ENCODE results near the gene TMCC2. TPM values are rescaled to one million over a fixed set of nuclear protein-coding genes. Genes with fewer than 3 reads are reported as not detected.

The TMCC2 gene
- total RNA-seq, 4 donors from 2014 or later = 0.80 to 1.2 (median 1.1) TPM; not detected in 1

DNA sequence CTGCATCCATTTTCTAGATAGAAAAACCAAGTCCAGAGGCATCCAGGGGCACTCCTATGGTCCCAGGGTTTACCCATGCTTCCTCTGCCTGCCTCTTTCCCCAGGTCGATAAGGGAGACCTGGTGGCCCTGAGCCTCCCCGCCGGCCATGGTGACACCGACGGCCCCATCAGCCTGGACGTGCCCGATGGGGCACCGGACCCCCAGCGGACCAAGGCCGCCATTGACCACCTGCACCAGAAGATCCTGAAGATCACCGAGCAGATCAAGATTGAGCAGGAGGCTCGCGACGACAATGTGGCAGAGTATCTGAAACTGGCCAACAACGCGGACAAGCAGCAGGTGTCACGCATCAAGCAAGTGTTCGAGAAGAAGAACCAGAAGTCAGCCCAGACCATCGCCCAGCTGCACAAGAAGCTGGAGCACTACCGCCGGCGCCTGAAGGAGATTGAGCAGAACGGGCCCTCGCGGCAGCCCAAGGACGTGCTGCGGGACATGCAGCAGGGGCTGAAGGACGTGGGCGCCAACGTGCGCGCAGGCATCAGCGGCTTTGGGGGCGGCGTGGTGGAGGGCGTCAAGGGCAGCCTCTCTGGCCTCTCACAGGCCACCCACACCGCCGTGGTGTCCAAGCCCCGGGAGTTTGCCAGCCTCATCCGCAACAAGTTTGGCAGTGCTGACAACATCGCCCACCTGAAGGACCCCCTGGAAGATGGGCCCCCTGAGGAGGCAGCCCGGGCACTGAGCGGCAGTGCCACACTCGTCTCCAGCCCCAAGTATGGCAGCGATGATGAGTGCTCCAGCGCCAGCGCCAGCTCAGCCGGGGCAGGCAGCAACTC is 41.3 kb downstream of the TMCC2 start:
- Histone ChIP-seq H3K9me3 (no peaks in the 10 kb centered on the region), H3K27me3 (no peaks in the 10 kb centered on the region), H3K4me3 (no peak overlapping the region), H3K36me3 (no peaks in the 10 kb centered on the region), H3K27ac (no peak overlapping the region), H3K4me1 (peaks cover 0 to 28% (median 8%) of the 10 kb centered on the region in 4 donors)
- in situ Hi-C loops (cut with MboI; ENCODE audit: low pct_ligation_motif_present in 1 of 4, low pct_unique_long_range_greater_than_20kb in 1 of 4, low sequenced_read_pairs in 3 of 4) (no loop called here), intact Hi-C loops (cut with DNase I; ENCODE audit: low total_unique reads) (no loop called here)
- TF ChIP-seq POLR2AphosphoS5 (IDR thresholded peaks at IDR 0.05) = no peak
- no peak for TF ChIP-seq POLR2A (IDR thresholded peaks at IDR 0.05)
- TF ChIP-seq, protein P1, sequence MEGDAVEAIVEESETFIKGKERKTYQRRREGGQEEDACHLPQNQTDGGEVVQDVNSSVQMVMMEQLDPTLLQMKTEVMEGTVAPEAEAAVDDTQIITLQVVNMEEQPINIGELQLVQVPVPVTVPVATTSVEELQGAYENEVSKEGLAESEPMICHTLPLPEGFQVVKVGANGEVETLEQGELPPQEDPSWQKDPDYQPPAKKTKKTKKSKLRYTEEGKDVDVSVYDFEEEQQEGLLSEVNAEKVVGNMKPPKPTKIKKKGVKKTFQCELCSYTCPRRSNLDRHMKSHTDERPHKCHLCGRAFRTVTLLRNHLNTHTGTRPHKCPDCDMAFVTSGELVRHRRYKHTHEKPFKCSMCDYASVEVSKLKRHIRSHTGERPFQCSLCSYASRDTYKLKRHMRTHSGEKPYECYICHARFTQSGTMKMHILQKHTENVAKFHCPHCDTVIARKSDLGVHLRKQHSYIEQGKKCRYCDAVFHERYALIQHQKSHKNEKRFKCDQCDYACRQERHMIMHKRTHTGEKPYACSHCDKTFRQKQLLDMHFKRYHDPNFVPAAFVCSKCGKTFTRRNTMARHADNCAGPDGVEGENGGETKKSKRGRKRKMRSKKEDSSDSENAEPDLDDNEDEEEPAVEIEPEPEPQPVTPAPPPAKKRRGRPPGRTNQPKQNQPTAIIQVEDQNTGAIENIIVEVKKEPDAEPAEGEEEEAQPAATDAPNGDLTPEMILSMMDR (IDR thresholded peaks at IDR 0.05) = no peak
- no peak for TF ChIP-seq EP300 (IDR thresholded peaks at IDR 0.05; ENCODE audit: low read depth)
- WGBS, 2 donors (ENCODE audit: low coverage in 1 of 2) = 96 to 100% methylated on average over 6 to 47 of the region's 48 CpGs
- no peak for DNase-seq

GRCh38 chr1:205269711-205270110 is 42.0 kb downstream of the TMCC2 start:
- Histone ChIP-seq H3K9me3 (no peaks in the 10 kb centered on the region), H3K36me3 (no peaks in the 10 kb centered on the region), H3K4me3 (no peak overlapping the region), H3K4me1 (peaks cover 0 to 34% (median 10%) of the 10 kb centered on the region in 4 donors), H3K27ac (no peak overlapping the region), H3K27me3 (no peaks in the 10 kb centered on the region)
- TF ChIP-seq POLR2A (IDR thresholded peaks at IDR 0.05) (no peak), EP300 (IDR thresholded peaks at IDR 0.05; ENCODE audit: low read depth) (no peak), POLR2AphosphoS5 (IDR thresholded peaks at IDR 0.05) (no peak)
- TF ChIP-seq, protein P1 (IDR thresholded peaks at IDR 0.05) = no peak
- WGBS, 2 donors (ENCODE audit: low coverage in 1 of 2) = 94% methylated on average over 8 of the region's 8 CpGs; no CpG with 5 or more reads in 1 of the 2 donors
- intact Hi-C loops (cut with DNase I; ENCODE audit: low total_unique reads) = no loop called here
- in situ Hi-C loops (cut with MboI; ENCODE audit: low pct_ligation_motif_present in 1 of 4, low pct_unique_long_range_greater_than_20kb in 1 of 4, low sequenced_read_pairs in 3 of 4) = loop anchor here in 2 of 4 donors (5.0 to 10.0 kb wide), 2 partner anchors 55 to 58 kb away; partner anchors contain the start of gene NUAK2 (in 1 of the 2)
- DNase-seq = no peak

GRCh38 chr1:205270271-205270670 is 42.5 kb downstream of the TMCC2 start:
- DNase-seq = no peak
- Histone ChIP-seq H3K4me3 (no peak overlapping the region), H3K4me1 (peaks cover 0 to 38% (median 15%) of the 10 kb centered on the region in 4 donors), H3K36me3 (no peaks in the 10 kb centered on the region), H3K27ac (no peak overlapping the region), H3K27me3 (no peaks in the 10 kb centered on the region), H3K9me3 (no peaks in the 10 kb centered on the region)
- in situ Hi-C loops (cut with MboI; ENCODE audit: low pct_ligation_motif_present in 1 of 4, low pct_unique_long_range_greater_than_20kb in 1 of 4, low sequenced_read_pairs in 3 of 4) (loop anchor here in 2 of 4 donors (5.0 to 10.0 kb wide), 2 partner anchors 55 to 57 kb away; partner anchors contain the start of gene NUAK2 (in 1 of the 2)), intact Hi-C loops (cut with DNase I; ENCODE audit: low total_unique reads) (no loop called here)
- TF ChIP-seq EP300 (IDR thresholded peaks at IDR 0.05; ENCODE audit: low read depth) (no peak), POLR2A (IDR thresholded peaks at IDR 0.05) (no peak)
- TF ChIP-seq, protein P1 (IDR thresholded peaks at IDR 0.05) = no peak
- WGBS, 2 donors (ENCODE audit: low coverage in 1 of 2) = 73 to 92% methylated on average over 6 to 7 of the region's 7 CpGs

- Histone ChIP-seq H3K4me1 (peaks cover 0 to 42% (median 18%) of the 10 kb centered on the region in 4 donors), H3K9me3 (no peaks in the 10 kb centered on the region), H3K27me3 (no peaks in the 10 kb centered on the region), H3K36me3 (no peaks in the 10 kb centered on the region), H3K4me3 (no peak overlapping the region), H3K27ac (no peak overlapping the region)
- DNase-seq = no peak
- intact Hi-C loops (cut with DNase I; ENCODE audit: low total_unique reads) (no loop called here), in situ Hi-C loops (cut with MboI; ENCODE audit: low pct_ligation_motif_present in 1 of 4, low pct_unique_long_range_greater_than_20kb in 1 of 4, low sequenced_read_pairs in 3 of 4) (loop anchor here in 2 of 4 donors (5.0 to 10.0 kb wide), 2 partner anchors 54 to 57 kb away; partner anchors contain the start of gene NUAK2 (in 1 of the 2))
- no peak for TF ChIP-seq EP300 (IDR thresholded peaks at IDR 0.05; ENCODE audit: low read depth)
- TF ChIP-seq POLR2AphosphoS5 (IDR thresholded peaks at IDR 0.05) = no peak
- no peak for TF ChIP-seq POLR2A (IDR thresholded peaks at IDR 0.05)
- TF ChIP-seq, protein P1 (IDR thresholded peaks at IDR 0.05) = no peak
- 26 to 79% methylated on average over 2 to 8 of the region's 8 CpGs for WGBS, 2 donors (ENCODE audit: low coverage in 1 of 2)
Observed at GRCh38 chr1:205270764-205271163, 43.0 kb downstream of the TMCC2 start.

All from transverse colon (tissue), 4 donors.